GM21526 (cell line): ENCODE results near the gene PTGIR.

Source experiments
- ATAC-seq: cut with Tn5 transposase; IDR thresholded peaks from one replicate; pipeline ENCODE4 v1.9.1; 2021; ENCODE audit warnings: moderate library complexity; ENCODE audit not compliant: unreplicated experiment, low FRiP score

The PTGIR gene

GRCh38 chr19:46624958-46625661 is at the start of gene PTGIR:
Gene PTGIR (minus strand): TSS chr19:46625089. CDS start chr19:46624225, 864 bp downstream.
- no peak for ATAC-seq

GRCh38 chr19:46670813-46671212 is 45.9 kb upstream of the PTGIR start:
- no peak for ATAC-seq

GRCh38 chr19:46668662-46669061 is 43.8 kb upstream of the PTGIR start:
- ATAC-seq: no peak

GRCh38 chr19:46665072-46665471 is 40.2 kb upstream of the PTGIR start:
- ATAC-seq: no peak

GRCh38 chr19:46661735-46662592 is 37.1 kb upstream of the PTGIR start:
- ATAC-seq: no peak

GRCh38 chr19:46661020-46661731 is 36.3 kb upstream of the PTGIR start, which contains the start of gene DACT3:
Gene DACT3 (minus strand): TSS chr19:46661182. CDS start chr19:46661064, 118 bp downstream.
- peak; percentile 89 for ATAC-seq

GRCh38 chr19:46660551-46661019 is 35.7 kb upstream of the PTGIR start:
- ATAC-seq: no peak

- ATAC-seq: no peak
These were observed 35.2 kb upstream of the PTGIR start for GRCh38 chr19:46660008-46660517.

GRCh38 chr19:46659151-46660007 is 34.5 kb upstream of the PTGIR start:
- no peak for ATAC-seq

GRCh38 chr19:46656541-46656940 is 31.7 kb upstream of the PTGIR start:
- no peak for ATAC-seq

- no peak for ATAC-seq
These were observed 29.8 kb upstream of the PTGIR start for GRCh38 chr19:46654621-46655152.

- no peak for ATAC-seq
These were observed 25.6 kb upstream of the PTGIR start for GRCh38 chr19:46650445-46650844.

- no peak for ATAC-seq
These were observed 24.4 kb upstream of the PTGIR start for GRCh38 chr19:46648961-46649960.

- no peak for ATAC-seq
These were observed 23.4 kb upstream of the PTGIR start for GRCh38 chr19:46648060-46648960.

- no peak for ATAC-seq
These were observed 21.5 kb upstream of the PTGIR start for GRCh38 chr19:46646402-46646801.

- ATAC-seq: no peak
These were observed 19.8 kb upstream of the PTGIR start for GRCh38 chr19:46644720-46645119.

- no peak for ATAC-seq
These were observed 15.8 kb upstream of the PTGIR start for GRCh38 chr19:46640656-46641055.
